Measurements from ENCODE around the gene DYNC2LI1.

The DYNC2LI1 gene

GRCh38 chr2:43763091-43763490 is 10.7 kb upstream of the DYNC2LI1 start (continued):
- TF ChIP-seq PATZ1 (tag by site-specific recombination; IDR thresholded peaks at IDR 0.05) = no peak
- TF ChIP-seq ZNF585B (tag by site-specific recombination; IDR thresholded peaks at IDR 0.05) = no peak
- TF ChIP-seq ZSCAN4 (tag by site-specific recombination; IDR thresholded peaks at IDR 0.05) = no peak
- TF ChIP-seq ZBTB1 (tag by site-specific recombination; IDR thresholded peaks at IDR 0.05) = no peak
- no peak for TF ChIP-seq ZNF704 (tag by site-specific recombination; IDR thresholded peaks at IDR 0.05)
- no peak for TF ChIP-seq ZNF560 (tag by site-specific recombination; IDR thresholded peaks at IDR 0.05; ENCODE audit: borderline replicate concordance)
- TF ChIP-seq ZNF621 (tag by site-specific recombination; IDR thresholded peaks at IDR 0.05) = no peak
- TF ChIP-seq KLF10 (tag by site-specific recombination; IDR thresholded peaks at IDR 0.05) = no peak

GRCh38 chr2:43764086-43764705 is 9.6 kb upstream of the DYNC2LI1 start:
- ChIA-PET CTCF (interaction anchor here (0.5 to 0.7 kb wide), 3 partner anchors 11 to 1040 kb away, joined by 3 to 4 read pairs (median 3); no protein-coding TSS in a partner anchor), POLR2A (no interaction called here)
- Histone ChIP-seq H3K4me3 (ENCODE audit: low read depth, low read length) (no peak overlapping the region), H3K36me3 (ENCODE audit: control insufficient read depth in 2 of 2, insufficient read depth in 1 of 2, low read length in 2 of 2) (peaks cover 0 to 12% of the 10 kb centered on the region in 2 experiments; a peak in 2 of 3 replicates), H3K9me3 (ENCODE audit: control insufficient read depth, insufficient read depth, low read depth, low read length) (no peaks in the 10 kb centered on the region), H3K4me1 (ENCODE audit: control insufficient read depth, insufficient read depth, low read length) (no peaks in the 10 kb centered on the region), H3K27ac (ENCODE audit: extremely low read depth, low read depth, low read length) (no peak overlapping the region)
- TF ChIP-seq PRDM2 (tag by site-specific recombination; IDR thresholded peaks at IDR 0.05; ENCODE audit: borderline replicate concordance) = no peak
- no peak for TF ChIP-seq ZNF776 (tag by site-specific recombination; IDR thresholded peaks at IDR 0.05; ENCODE audit: borderline replicate concordance)
- no peak for TF ChIP-seq GLIS2 (tag by site-specific recombination; IDR thresholded peaks at IDR 0.05)
- TF ChIP-seq ZBTB21 (tag by site-specific recombination; IDR thresholded peaks at IDR 0.05) = no peak
- no peak for TF ChIP-seq ZNF292 (tag by site-specific recombination; IDR thresholded peaks at IDR 0.05; ENCODE audit: borderline replicate concordance, low read depth)
- no peak for TF ChIP-seq ZNF600 (tag by site-specific recombination; IDR thresholded peaks at IDR 0.05)
- no peak for TF ChIP-seq HOXC10 (CRISPR knock-in tag; IDR thresholded peaks at IDR 0.05)
- TF ChIP-seq ZSCAN30 (tag by site-specific recombination; IDR thresholded peaks at IDR 0.05) = no peak
- no peak for TF ChIP-seq CTCF (tag by site-specific recombination; IDR thresholded peaks at IDR 0.05)
- no peak for TF ChIP-seq ZSCAN18 (tag by site-specific recombination; IDR thresholded peaks at IDR 0.05)
- no peak for TF ChIP-seq ZNF114 (tag by site-specific recombination; IDR thresholded peaks at IDR 0.05)
- TF ChIP-seq ZNF214 (tag by site-specific recombination; IDR thresholded peaks at IDR 0.05; ENCODE audit: borderline replicate concordance) = no peak
- TF ChIP-seq ZNF416 (tag by site-specific recombination; IDR thresholded peaks at IDR 0.05) = no peak

All from HEK293 (cell line).